CD4-positive, CD25-positive, alpha-beta regulatory T cell (primary cell): Measurements from ENCODE around the gene ARHGAP28. TPM values are rescaled to one million over a fixed set of nuclear protein-coding genes. Genes with fewer than 3 reads are reported as not detected.

Experiments
- ATAC-seq, 2 donors: fragments of 150-1000 bp; cut with Tn5 transposase; one replicate each; pipeline ENCODE4 v1.10.0; 2021; ENCODE audit warnings: low read depth in 2 of 2, moderate number of reproducible peaks in 2 of 2, moderate library complexity in 1 of 2
- DNase-seq, 3 donors: peaks; one replicate each; pipeline versions ENCODE4 v3.0.0 to v3.0.0-alpha.2; 2012 to 2022; ENCODE audit warnings: mixed read lengths in 1 of 3
- H3K27ac ChIP-seq: one replicate; pipeline ENCODE4 v1.7.0; 2013; ENCODE audit warnings: mild to moderate bottlenecking, low read length; ENCODE audit not compliant: insufficient read depth, poor library complexity, severe bottlenecking
- H3K27me3 ChIP-seq: one replicate; pipeline ENCODE4 v1.7.0; 2013; ENCODE audit warnings: low read length; ENCODE audit not compliant: control insufficient read depth, insufficient read depth
- H3K36me3 ChIP-seq: one replicate; pipeline ENCODE4 v1.7.0; 2013; ENCODE audit warnings: mild to moderate bottlenecking, low read length, moderate library complexity; ENCODE audit not compliant: control insufficient read depth, insufficient read depth
- H3K4me1 ChIP-seq: 2 replicates; pipeline ENCODE4 v1.7.0; 2013; ENCODE audit warnings: mild to moderate bottlenecking, low read length; ENCODE audit not compliant: insufficient read depth, control insufficient read depth, poor library complexity, severe bottlenecking
- H3K4me3 ChIP-seq: one replicate; pipeline ENCODE4 v1.7.0; 2013; ENCODE audit warnings: low read depth, mild to moderate bottlenecking, low read length, moderate library complexity
- H3K9me3 ChIP-seq, 2 experiments: 1 replicate in 1 of 2; 2 replicates in 1 of 2; pipeline ENCODE4 v1.7.0; 2013; ENCODE audit warnings: low read length in 2 of 2, mild to moderate bottlenecking in 1 of 2, moderate library complexity in 1 of 2; ENCODE audit not compliant: control insufficient read depth in 2 of 2
- H3K27ac Mint-ChIP-seq, 3 donors: one replicate each; pipeline ENCODE4 v1.8.0; 2020 to 2022; ENCODE audit warnings: mild to moderate bottlenecking in 3 of 3, mixed read lengths in 3 of 3, moderate library complexity in 2 of 3
- H3K27me3 Mint-ChIP-seq: one replicate; pipeline ENCODE4 v1.8.0; 2022; ENCODE audit warnings: mild to moderate bottlenecking, mixed read lengths
- H3K36me3 Mint-ChIP-seq: one replicate; pipeline ENCODE4 v1.8.0; 2020; ENCODE audit warnings: mixed read lengths
- H3K4me1 Mint-ChIP-seq, 4 donors: one replicate each; pipeline ENCODE4 v1.8.0; 2020 to 2022; ENCODE audit warnings: mixed read lengths in 4 of 4, mild to moderate bottlenecking in 1 of 4
- H3K4me3 Mint-ChIP-seq, 4 donors: one replicate each; pipeline ENCODE4 v1.8.0; 2020 to 2022; ENCODE audit warnings: mild to moderate bottlenecking in 4 of 4, mixed read lengths in 4 of 4, moderate library complexity in 3 of 4
- H3K9me3 Mint-ChIP-seq, 7 donors: one replicate each; pipeline ENCODE4 v1.8.0; 2020 to 2022; ENCODE audit warnings: mixed read lengths in 7 of 7, mild to moderate bottlenecking in 3 of 7, moderate library complexity in 2 of 7
- polyA plus RNA-seq, 4 donors: library from polyadenylated mRNA; unstranded; fragments of 300-500 nt; fragmentation: Illumina TruSeq; gene quantifications; one replicate each; pipeline ENCODE4 v1.2.3, GENCODE V29; 2021
- total RNA-seq: library from RNA; stranded (reverse); gene quantifications from one replicate; pipeline ENCODE4 v1.2.3, GENCODE V29; 2022

ARHGAP28 gene
- total and polyA plus RNA-seq, 5 donors from 2014 or later: not detected

GRCh38 chr18:6745504-6746031, 16.1 kb downstream of the ARHGAP28 start:
- Mint-ChIP-seq H3K4me1 (no peaks in the 10 kb centered on the region), H3K4me3 (no peak overlapping the region), H3K27ac (no peak overlapping the region), H3K36me3 (no peaks in the 10 kb centered on the region), H3K9me3 (peaks cover 0 to 17% (median 6%) of the 10 kb centered on the region in 7 donors), H3K27me3 (no peaks in the 10 kb centered on the region)
- Histone ChIP-seq H3K27me3 (no peaks in the 10 kb centered on the region), H3K9me3 (no peaks in the 10 kb centered on the region), H3K4me1 (no peaks in the 10 kb centered on the region), H3K4me3 (no peak overlapping the region), H3K36me3 (no peaks in the 10 kb centered on the region), H3K27ac (no peak overlapping the region)
- DNase-seq (no peak), ATAC-seq (no peak)

GRCh38 chr18:6746386-6746960, 17.0 kb downstream of the ARHGAP28 start:
- Mint-ChIP-seq H3K27ac (no peak overlapping the region), H3K36me3 (no peaks in the 10 kb centered on the region), H3K4me3 (no peak overlapping the region), H3K9me3 (peaks cover 0 to 18% (median 5%) of the 10 kb centered on the region in 7 donors), H3K4me1 (no peaks in the 10 kb centered on the region), H3K27me3 (no peaks in the 10 kb centered on the region)
- Histone ChIP-seq H3K9me3 (no peaks in the 10 kb centered on the region), H3K4me1 (no peaks in the 10 kb centered on the region), H3K27ac (no peak overlapping the region), H3K4me3 (no peak overlapping the region), H3K27me3 (no peaks in the 10 kb centered on the region), H3K36me3 (no peaks in the 10 kb centered on the region)
- ATAC-seq (no peak), DNase-seq (no peak)

GRCh38 chr18:6747646-6748045, 18.1 kb downstream of the ARHGAP28 start:
- no peaks in the 10 kb centered on the region for H3K4me1 Mint-ChIP-seq

GRCh38 chr18:6748241-6748640, 18.7 kb downstream of the ARHGAP28 start:
- ATAC-seq: no peak
- no peaks in the 10 kb centered on the region for H3K36me3 ChIP-seq
- Mint-ChIP-seq H3K27ac (no peak overlapping the region), H3K27me3 (no peaks in the 10 kb centered on the region), H3K4me1 (no peaks in the 10 kb centered on the region), H3K4me3 (no peak overlapping the region), H3K36me3 (no peaks in the 10 kb centered on the region), H3K9me3 (peaks cover 0 to 15% (median 5%) of the 10 kb centered on the region in 7 donors)
- H3K4me3 ChIP-seq: no peak overlapping the region
- DNase-seq: no peak
- H3K27ac ChIP-seq: no peak overlapping the region
- no peaks in the 10 kb centered on the region for H3K27me3 ChIP-seq
- no peaks in the 10 kb centered on the region for H3K4me1 ChIP-seq
- H3K9me3 ChIP-seq: no peaks in the 10 kb centered on the region

More at GRCh38 chr18:6747646-6748045, 18.1 kb downstream of the ARHGAP28 start:
- DNase-seq (no peak), ATAC-seq (no peak)
- Mint-ChIP-seq H3K27ac (no peak overlapping the region), H3K9me3 (peaks cover 0 to 15% (median 5%) of the 10 kb centered on the region in 7 donors), H3K27me3 (no peaks in the 10 kb centered on the region), H3K4me3 (no peak overlapping the region), H3K36me3 (no peaks in the 10 kb centered on the region)
- Histone ChIP-seq H3K4me3 (no peak overlapping the region), H3K27ac (no peak overlapping the region), H3K27me3 (no peaks in the 10 kb centered on the region), H3K36me3 (no peaks in the 10 kb centered on the region), H3K4me1 (no peaks in the 10 kb centered on the region), H3K9me3 (no peaks in the 10 kb centered on the region)

GRCh38 chr18:6750411-6750810, 20.9 kb downstream of the ARHGAP28 start:
- H3K9me3 ChIP-seq: no peaks in the 10 kb centered on the region
- Mint-ChIP-seq H3K9me3 (peaks cover 0 to 15% (median 4%) of the 10 kb centered on the region in 7 donors), H3K36me3 (no peaks in the 10 kb centered on the region), H3K4me1 (no peaks in the 10 kb centered on the region), H3K27ac (no peak overlapping the region), H3K27me3 (no peaks in the 10 kb centered on the region), H3K4me3 (no peak overlapping the region)
- H3K27ac ChIP-seq: no peak overlapping the region
- H3K4me1 ChIP-seq: no peaks in the 10 kb centered on the region
- H3K27me3 ChIP-seq: no peaks in the 10 kb centered on the region
- no peak overlapping the region for H3K4me3 ChIP-seq
- H3K36me3 ChIP-seq: no peaks in the 10 kb centered on the region
- ATAC-seq (no peak), DNase-seq (no peak)

DNA sequence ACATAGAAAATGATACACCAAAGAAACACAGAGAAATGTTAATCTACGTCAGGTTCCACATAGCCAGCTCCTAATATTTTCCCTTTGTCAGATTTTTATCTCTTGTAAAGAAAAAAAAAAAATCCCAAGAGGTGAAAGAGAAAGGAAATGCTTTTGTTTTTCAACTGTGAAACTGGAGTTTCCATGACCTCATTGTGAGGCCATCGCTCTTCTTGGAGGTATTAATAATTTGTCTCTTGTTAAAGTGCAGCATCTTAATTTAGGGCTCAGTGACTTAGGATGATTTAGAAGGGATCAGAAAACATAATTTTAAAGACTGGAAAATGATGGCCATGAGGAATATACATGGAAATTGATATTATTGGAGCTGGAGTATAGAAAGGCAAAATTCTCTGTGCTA, 21.7 kb downstream of the ARHGAP28 start:
- Histone ChIP-seq H3K27ac (no peak overlapping the region), H3K4me3 (no peak overlapping the region), H3K36me3 (no peaks in the 10 kb centered on the region), H3K9me3 (no peaks in the 10 kb centered on the region), H3K4me1 (no peaks in the 10 kb centered on the region), H3K27me3 (no peaks in the 10 kb centered on the region)
- Mint-ChIP-seq H3K4me3 (no peak overlapping the region), H3K9me3 (peaks cover 0 to 15% (median 4%) of the 10 kb centered on the region in 7 donors), H3K36me3 (no peaks in the 10 kb centered on the region), H3K4me1 (no peaks in the 10 kb centered on the region), H3K27ac (no peak overlapping the region), H3K27me3 (no peaks in the 10 kb centered on the region)
- ATAC-seq: no peak
- no peak for DNase-seq

DNA sequence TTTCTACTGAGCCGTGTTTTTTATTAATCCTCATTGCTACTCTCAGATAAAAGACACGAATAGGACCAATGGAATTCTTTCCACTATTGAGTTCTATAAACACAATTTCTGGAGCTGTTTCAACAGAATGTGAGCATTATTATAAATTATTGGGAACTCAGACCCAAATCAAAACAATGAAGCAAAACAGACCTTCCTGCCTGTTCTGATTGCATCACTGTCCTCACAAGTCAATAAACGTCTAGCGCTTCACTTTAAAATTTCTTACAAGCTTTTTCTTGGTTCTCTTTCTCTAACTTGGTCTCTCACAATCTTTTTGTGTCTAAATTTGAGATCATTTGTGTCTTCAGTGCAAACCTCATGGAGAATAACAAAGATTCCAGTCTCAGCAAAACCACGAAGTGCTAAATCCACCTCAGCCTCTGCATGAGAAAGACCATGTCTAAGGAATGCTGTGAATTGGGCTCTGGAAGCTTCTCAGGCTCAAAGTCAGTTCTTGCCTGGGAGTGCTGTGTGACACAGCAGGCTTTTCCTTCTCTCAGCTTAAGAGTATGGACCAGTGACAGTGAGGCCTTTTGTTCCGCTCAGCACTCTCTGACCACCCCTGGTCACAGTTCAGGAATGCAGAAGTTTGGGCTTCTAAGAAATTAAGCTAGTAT, 22.8 kb downstream of the ARHGAP28 start:
- Histone ChIP-seq H3K27ac (no peak overlapping the region), H3K27me3 (no peaks in the 10 kb centered on the region), H3K4me3 (no peak overlapping the region), H3K36me3 (no peaks in the 10 kb centered on the region), H3K4me1 (no peaks in the 10 kb centered on the region), H3K9me3 (no peaks in the 10 kb centered on the region)
- peaks cover 0 to 8% (median 5%) of the 10 kb centered on the region in 7 donors for H3K9me3 Mint-ChIP-seq
- H3K36me3 Mint-ChIP-seq: no peaks in the 10 kb centered on the region
- H3K4me1 Mint-ChIP-seq: no peaks in the 10 kb centered on the region
- H3K4me3 Mint-ChIP-seq: no peak overlapping the region
- H3K27me3 Mint-ChIP-seq: no peaks in the 10 kb centered on the region
- DNase-seq (no peak), ATAC-seq (no peak)
- no peak overlapping the region for H3K27ac Mint-ChIP-seq

GRCh38 chr18:6755107-6755506, 25.6 kb downstream of the ARHGAP28 start:
- ATAC-seq (no peak), DNase-seq (no peak)
- H3K4me3 ChIP-seq: no peak overlapping the region
- Mint-ChIP-seq H3K9me3 (peaks cover 0 to 8% (median 2%) of the 10 kb centered on the region in 7 donors), H3K36me3 (no peaks in the 10 kb centered on the region), H3K4me1 (no peaks in the 10 kb centered on the region), H3K27me3 (no peaks in the 10 kb centered on the region), H3K27ac (no peak overlapping the region), H3K4me3 (no peak overlapping the region)
- no peaks in the 10 kb centered on the region for H3K27me3 ChIP-seq
- H3K9me3 ChIP-seq: no peaks in the 10 kb centered on the region
- no peaks in the 10 kb centered on the region for H3K36me3 ChIP-seq
- no peaks in the 10 kb centered on the region for H3K4me1 ChIP-seq
- H3K27ac ChIP-seq: no peak overlapping the region
